Astrocyte (in vitro differentiated cells and primary cell): ENCODE results near the gene THSD8. TPM values are rescaled to one million over a fixed set of nuclear protein-coding genes. Genes with fewer than 3 reads are reported as not detected.
A peak's percentile ranks its signal among the peaks of the same experiment; 100 is the strongest.
"Not testable (repeated sequence)": the region's sequence is repeated elsewhere in the genome, so short reads cannot be mapped to it uniquely, and the experiment has no call there.

Experiments
- DNase-seq: peaks from one replicate; pipeline ENCODE4 v3.0.0-alpha.2; 2010; ENCODE audit warnings: low read depth
- FAIRE-seq: peaks from 2 replicates; lab custom pipeline; 2011; peaks lifted over from hg19 to GRCh38; lab: Jason Lieb, UNC
- H2AFZ ChIP-seq: 2 replicates; pipeline ENCODE4 v1.6.0; 2012; ENCODE audit warnings: low read depth, low read length, inconsistent platforms
- H3K27ac ChIP-seq: 2 replicates; pipeline ENCODE4 v1.5.1; 2011; ENCODE audit warnings: low read depth, low read length, inconsistent platforms
- H3K27me3 ChIP-seq: 2 replicates; pipeline ENCODE4 v1.6.0; 2011; ENCODE audit warnings: low read length, inconsistent platforms; ENCODE audit not compliant: insufficient read depth
- H3K36me3 ChIP-seq: 2 replicates; pipeline ENCODE4 v1.5.1; 2011; ENCODE audit warnings: low read length, inconsistent platforms; ENCODE audit not compliant: insufficient read depth
- H3K4me1 ChIP-seq: 2 replicates; pipeline ENCODE4 v1.5.1; 2011; ENCODE audit warnings: low read length, inconsistent platforms; ENCODE audit not compliant: insufficient read depth
- H3K4me2 ChIP-seq: 2 replicates; pipeline ENCODE4 v1.6.0; 2012; ENCODE audit warnings: low read length, inconsistent platforms
- H3K4me3 ChIP-seq: 2 replicates; pipeline ENCODE4 v1.5.1; 2011; ENCODE audit warnings: low read depth, mild to moderate bottlenecking, low read length, inconsistent platforms; ENCODE audit not compliant: insufficient read depth
- H3K79me2 ChIP-seq: 2 replicates; pipeline ENCODE4 v1.6.0; 2012; ENCODE audit warnings: mild to moderate bottlenecking, low read length, inconsistent platforms; ENCODE audit not compliant: insufficient read depth
- H3K9ac ChIP-seq: 2 replicates; pipeline ENCODE4 v1.6.0; 2012; ENCODE audit warnings: mild to moderate bottlenecking, low read length, inconsistent platforms
- H3K9me3 ChIP-seq: 2 replicates; pipeline ENCODE4 v1.5.1; 2012; ENCODE audit warnings: low read depth, mild to moderate bottlenecking, low read length, inconsistent platforms; ENCODE audit not compliant: insufficient read depth
- H4K20me1 ChIP-seq: 2 replicates; pipeline ENCODE4 v1.6.0; 2012; ENCODE audit warnings: low read length, inconsistent platforms; ENCODE audit not compliant: insufficient read depth
- H3K27ac Mint-ChIP-seq: one replicate; pipeline ENCODE4 v1.8.0; 2021; ENCODE audit warnings: mild to moderate bottlenecking, mixed read lengths; ENCODE audit not compliant: unreplicated experiment
- H3K27me3 Mint-ChIP-seq: one replicate; pipeline ENCODE4 v1.8.0; 2021; ENCODE audit warnings: low read depth, mixed read lengths; ENCODE audit not compliant: unreplicated experiment
- H3K36me3 Mint-ChIP-seq: one replicate; pipeline ENCODE4 v1.8.0; 2021; ENCODE audit warnings: low read depth, mixed read lengths; ENCODE audit not compliant: unreplicated experiment
- H3K4me1 Mint-ChIP-seq: one replicate; pipeline ENCODE4 v1.8.0; 2021; ENCODE audit warnings: low read depth, mixed read lengths; ENCODE audit not compliant: unreplicated experiment
- H3K4me3 Mint-ChIP-seq: one replicate; pipeline ENCODE4 v1.8.0; 2021; ENCODE audit warnings: mild to moderate bottlenecking, moderate library complexity, mixed read lengths; ENCODE audit not compliant: unreplicated experiment
- H3K9me3 Mint-ChIP-seq: one replicate; pipeline ENCODE4 v1.8.0; 2021; ENCODE audit warnings: mild to moderate bottlenecking, mixed read lengths; ENCODE audit not compliant: unreplicated experiment
- CTCF ChIP-seq: IDR thresholded peaks from 2 replicates; pipeline ENCODE4 v1.5.1; 2011; ENCODE audit warnings: low read depth, mild to moderate bottlenecking, inconsistent platforms, low read length, moderate library complexity; ENCODE audit not compliant: insufficient read depth
- EZH2 ChIP-seq: IDR thresholded peaks from 2 replicates; pipeline ENCODE4 v1.6.1; 2012; ENCODE audit warnings: mild to moderate bottlenecking, low read length, inconsistent platforms; ENCODE audit not compliant: insufficient read depth
- total RNA-seq: library from RNA; stranded (reverse); gene quantifications from 2 replicates; pipeline ENCODE4 v1.2.1, GENCODE V29; 2021

THSD8 gene
- total RNA-seq, 1 donor from 2014 or later = 3.6 TPM

DNA sequence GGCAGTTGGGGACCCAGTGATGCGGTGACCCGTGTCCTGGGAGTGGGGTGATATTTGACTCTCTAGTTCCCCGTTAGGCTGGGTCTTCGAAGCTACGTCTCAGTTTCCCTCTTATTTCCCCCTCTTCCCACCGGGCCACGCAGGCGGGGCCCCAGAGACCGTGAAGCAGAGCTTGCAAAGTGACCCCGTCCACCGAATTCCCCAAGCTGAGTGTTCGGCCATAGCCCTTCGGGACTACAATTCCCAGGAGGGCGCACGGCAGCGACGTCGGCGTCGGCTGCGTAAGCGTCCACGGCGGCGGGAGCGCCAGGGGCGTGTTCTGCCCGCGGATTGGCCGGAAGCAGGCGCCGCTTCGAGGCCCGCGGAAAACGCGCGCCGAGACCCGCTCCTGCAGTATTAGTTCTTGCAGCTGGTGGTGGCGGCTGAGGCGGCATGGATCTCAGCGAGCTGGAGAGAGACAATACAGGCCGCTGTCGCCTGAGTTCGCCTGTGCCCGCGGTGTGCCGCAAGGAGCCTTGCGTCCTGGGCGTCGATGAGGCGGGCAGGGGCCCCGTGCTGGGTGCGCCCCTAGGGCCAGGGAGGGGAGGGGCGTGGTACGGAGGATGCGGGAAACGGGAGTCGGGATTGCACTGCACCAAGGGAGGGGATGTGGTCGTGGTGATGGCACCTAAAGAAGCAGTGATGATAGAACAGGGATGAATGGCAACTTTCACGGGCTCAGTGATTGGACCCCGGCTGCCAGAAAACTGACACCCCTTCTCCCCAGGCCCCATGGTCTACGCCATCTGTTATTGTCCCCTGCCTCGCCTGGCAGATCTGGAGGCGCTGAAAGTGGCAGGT lies 4.6 kb downstream of the THSD8 start, which contains the start of gene RNASEH2A:
TSS of gene RNASEH2A (plus strand) at position 343 of the 840 bp plus-strand sequence. CDS start at position 433, 90 bp downstream.
- no peak for FAIRE-seq
- H3K36me3 ChIP-seq = no peaks in the 10 kb centered on the region
- peak within 1 kb of the TSS; percentile 90 for H3K4me3 Mint-ChIP-seq

DNA sequence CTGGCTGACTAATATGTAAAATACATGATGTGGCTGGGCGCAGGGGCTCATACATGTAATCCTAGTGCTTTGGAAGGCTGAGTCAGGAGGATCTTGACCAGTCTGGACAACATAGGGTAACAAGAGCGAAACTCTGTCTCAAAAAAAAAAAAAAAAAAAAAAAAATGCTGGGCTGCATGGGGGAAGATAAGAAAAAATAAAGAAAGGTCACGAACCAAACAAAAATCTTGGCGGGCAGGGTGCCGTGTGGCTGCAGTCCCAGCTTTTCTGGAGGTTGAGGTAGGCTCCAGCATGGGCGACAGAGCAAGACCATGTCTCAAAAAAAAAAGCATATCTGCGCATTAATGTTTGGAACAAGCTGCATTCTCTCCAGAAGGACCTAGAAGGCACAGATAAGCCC lies 13.2 kb downstream of the THSD8 start:
- H3K36me3 ChIP-seq = no peaks in the 10 kb centered on the region
- TF ChIP-seq EZH2 = no peak
- no peak for TF ChIP-seq CTCF
- no peaks in the 10 kb centered on the region for H4K20me1 ChIP-seq
- H3K4me1 Mint-ChIP-seq = no peaks in the 10 kb centered on the region
- H3K4me3 ChIP-seq = no peak overlapping the region
- no peaks in the 10 kb centered on the region for H3K79me2 ChIP-seq
- H3K27me3 Mint-ChIP-seq = peaks cover 1% of the 10 kb centered on the region
- H3K27ac Mint-ChIP-seq = no peak overlapping the region
- H3K9me3 Mint-ChIP-seq = no peaks in the 10 kb centered on the region
- no peaks in the 10 kb centered on the region for H3K27me3 ChIP-seq
- peaks cover 2% of the 10 kb centered on the region for H3K36me3 Mint-ChIP-seq
- H3K4me3 Mint-ChIP-seq = no peak overlapping the region
- DNase-seq (no peak), FAIRE-seq (no peak)
- H3K4me1 ChIP-seq = no peaks in the 10 kb centered on the region
- no peaks in the 10 kb centered on the region for H3K9me3 ChIP-seq
- H2AFZ ChIP-seq = no peak overlapping the region
- H3K4me2 ChIP-seq = no peak overlapping the region
- H3K9ac ChIP-seq = no peak overlapping the region
- H3K27ac ChIP-seq = no peak overlapping the region

More for the DNA sequence above, 4.6 kb downstream of the THSD8 start, which contains the start of gene RNASEH2A:
- Mint-ChIP-seq H3K36me3 (no peaks in the 10 kb centered on the region), H3K9me3 (no peaks in the 10 kb centered on the region), H3K4me1 (no peaks in the 10 kb centered on the region), H3K27me3 (peaks cover 7% of the 10 kb centered on the region), H3K27ac (peak within 1 kb of the TSS; percentile 92)
- peak within 1 kb of the TSS; percentile 34 for H3K27ac ChIP-seq
- H3K4me3 ChIP-seq = peak within 1 kb of the TSS; percentile 75
- H4K20me1 ChIP-seq = no peaks in the 10 kb centered on the region
- H3K4me1 ChIP-seq = peaks cover 21% of the 10 kb centered on the region
- H3K27me3 ChIP-seq = no peaks in the 10 kb centered on the region
- TF ChIP-seq EZH2 = no peak
- no peak for TF ChIP-seq CTCF
- no peaks in the 10 kb centered on the region for H3K9me3 ChIP-seq
- peaks cover 10% of the 10 kb centered on the region for H3K79me2 ChIP-seq
- H3K9ac ChIP-seq = peak within 1 kb of the TSS; percentile 78
- peak within 1 kb of the TSS; percentile 98 for H2AFZ ChIP-seq
- peak; percentile 80 for DNase-seq
- peak within 1 kb of the TSS; percentile 97 for H3K4me2 ChIP-seq

- not testable (repeated sequence) for H3K9ac ChIP-seq, H3K4me3 Mint-ChIP-seq, H3K36me3 Mint-ChIP-seq, H3K4me1 Mint-ChIP-seq, H3K9me3 ChIP-seq, H3K4me3 ChIP-seq, H3K4me1 ChIP-seq, H3K27ac ChIP-seq, DNase-seq, FAIRE-seq, H3K9me3 Mint-ChIP-seq, H3K27me3 Mint-ChIP-seq, H3K27me3 ChIP-seq, H2AFZ ChIP-seq, H3K4me2 ChIP-seq, H3K36me3 ChIP-seq, H4K20me1 ChIP-seq, H3K79me2 ChIP-seq
- peak overlapping the region; percentile 50 for H3K27ac Mint-ChIP-seq
Observed at GRCh38 chr19:12817188-12817587, 15.3 kb downstream of the THSD8 start.

DNA sequence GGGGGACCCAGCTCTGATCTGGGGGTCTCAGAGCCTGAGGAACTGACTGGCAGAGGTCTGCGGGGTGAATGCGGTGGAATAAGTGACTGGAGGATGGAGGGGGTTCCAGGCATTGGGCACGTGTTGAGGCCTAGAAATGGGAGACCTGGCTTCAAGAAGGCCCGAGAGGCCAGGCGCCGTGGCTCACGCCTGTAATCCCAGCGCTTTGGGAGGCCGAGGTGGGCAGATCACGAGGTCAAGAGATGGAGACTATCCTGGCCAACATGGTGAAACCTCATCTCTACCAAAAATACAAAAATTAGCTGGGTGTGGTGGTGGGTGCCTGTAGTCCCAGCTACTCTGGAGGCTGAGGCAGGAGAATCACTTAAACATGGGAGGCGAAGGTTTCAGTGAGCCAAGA lies 15.9 kb downstream of the THSD8 start:
- not testable (repeated sequence) for H3K27me3 Mint-ChIP-seq, H3K27me3 ChIP-seq, FAIRE-seq, H3K9me3 ChIP-seq, H3K4me1 ChIP-seq, H2AFZ ChIP-seq, H3K36me3 Mint-ChIP-seq, H3K27ac ChIP-seq, H4K20me1 ChIP-seq, H3K4me3 Mint-ChIP-seq, H3K4me1 Mint-ChIP-seq, H3K36me3 ChIP-seq, DNase-seq, H3K9ac ChIP-seq, H3K79me2 ChIP-seq, H3K27ac Mint-ChIP-seq, H3K4me3 ChIP-seq, H3K9me3 Mint-ChIP-seq, H3K4me2 ChIP-seq
